Activated T-helper 2 cell treated with anti-CD3 and anti-CD28 coated beads, Interferon-gamma antibody, Interleukin-2, Interleukin-4, amounts not matched to agents 10 μg/mL and 5 μg/mL and 100 μg/mL, durations not matched to agents 14 hours and 24 hours and 36 hours (primary cell): ENCODE results near the gene CUL9. TPM values are rescaled to one million over a fixed set of nuclear protein-coding genes. Genes with fewer than 3 reads are reported as not detected.

Experiments
- DNase-seq: peaks from one replicate; pipeline ENCODE4 v3.0.0; 2021; ENCODE audit warnings: low spot score
- H3K27ac Mint-ChIP-seq: one replicate; pipeline ENCODE4 v1.8.0; 2021; ENCODE audit warnings: mixed read lengths
- H3K27me3 Mint-ChIP-seq: one replicate; pipeline ENCODE4 v1.8.0; 2021; ENCODE audit warnings: low read depth, mixed read lengths
- H3K36me3 Mint-ChIP-seq: one replicate; pipeline ENCODE4 v1.8.0; 2021; ENCODE audit warnings: low read depth, mixed read lengths
- H3K4me1 Mint-ChIP-seq: one replicate; pipeline ENCODE4 v1.8.0; 2021; ENCODE audit warnings: low read depth, mixed read lengths
- H3K4me3 Mint-ChIP-seq: one replicate; pipeline ENCODE4 v1.8.0; 2021; ENCODE audit warnings: low read depth, mild to moderate bottlenecking, moderate library complexity, mixed read lengths
- H3K9me3 Mint-ChIP-seq: one replicate; pipeline ENCODE4 v1.8.0; 2021; ENCODE audit warnings: mixed read lengths
- intact Hi-C: fragments of 100-400 bp; cut with micrococcal nuclease; formaldehyde crosslinking; loops from one replicate; pipeline ENCODE4 v1.15.1; 2023
- total RNA-seq: library from RNA; stranded (reverse); gene quantifications from 2 replicates; pipeline ENCODE4 v1.2.3, GENCODE V29; 2022

The CUL9 gene
- total RNA-seq, 1 donor from 2014 or later, result 34.3 TPM

DNA sequence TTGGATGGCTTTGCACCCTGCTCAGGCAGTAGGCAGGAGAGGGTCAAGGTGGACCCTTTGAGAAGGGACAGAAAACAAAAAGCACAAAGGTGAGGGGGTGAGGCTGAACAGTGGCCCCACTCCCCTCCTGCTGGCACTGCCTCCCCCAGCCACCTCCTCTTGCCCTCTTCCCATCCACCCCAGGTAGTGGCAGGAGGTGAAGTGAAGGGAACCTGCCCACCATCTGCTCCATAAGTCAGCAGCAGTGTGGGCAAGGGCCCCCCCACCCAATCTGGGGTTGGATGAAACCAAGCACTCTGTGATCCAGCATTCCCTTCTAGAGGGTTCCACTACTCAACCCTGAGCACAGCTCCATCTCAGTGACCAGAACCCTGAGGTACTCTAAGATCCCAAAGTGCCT lies 89.9 kb downstream of the CUL9 start:
- H3K4me1 Mint-ChIP-seq, result peaks cover 14% of the 10 kb centered on the region
- no peak overlapping the region for H3K27ac Mint-ChIP-seq
- no peak overlapping the region for H3K4me3 Mint-ChIP-seq
- DNase-seq, result no peak
- intact Hi-C loops, result no loop called here
- peaks cover 52% of the 10 kb centered on the region for H3K27me3 Mint-ChIP-seq
- no peaks in the 10 kb centered on the region for H3K9me3 Mint-ChIP-seq
- H3K36me3 Mint-ChIP-seq, result no peaks in the 10 kb centered on the region

GRCh38 chr6:43273707-43274106 lies 91.7 kb downstream of the CUL9 start:
- Mint-ChIP-seq H3K9me3 (no peaks in the 10 kb centered on the region), H3K27me3 (peaks cover 52% of the 10 kb centered on the region), H3K36me3 (no peaks in the 10 kb centered on the region), H3K4me1 (peaks cover 17% of the 10 kb centered on the region), H3K27ac (no peak overlapping the region), H3K4me3 (no peak overlapping the region)
- no peak for DNase-seq
- intact Hi-C loops, result no loop called here

Other genes starting within 250 kb of the CUL9 start
- 0.62 and 0.69 TPM in 2 replicates for gene GNMT, start 221.4 kb upstream of the CUL9 start, total RNA-seq
- gene PEX6, start 203.0 kb upstream of the CUL9 start, total RNA-seq, result 26.0 and 27.8 TPM in 2 replicates
- 62.7 and 63.2 TPM in 2 replicates for gene PPP2R5D, start 197.6 kb upstream of the CUL9 start, total RNA-seq
- 90.9 and 91.2 TPM in 2 replicates for gene MEA1, start 168.2 kb upstream of the CUL9 start, total RNA-seq
- 71.2 and 74.6 TPM in 2 replicates for gene KLHDC3, start 167.9 kb upstream of the CUL9 start, total RNA-seq
- gene RRP36, start 160.6 kb upstream of the CUL9 start, total RNA-seq, result 71.4 and 78.4 TPM in 2 replicates
- 26.0 and 27.3 TPM in 2 replicates for gene CUL7, start 128.3 kb upstream of the CUL9 start, total RNA-seq
- gene MRPL2, start 122.8 kb upstream of the CUL9 start, total RNA-seq, result 76.0 and 76.6 TPM in 2 replicates
- 11.7 and 14.1 TPM in 2 replicates for gene KLC4, start 122.6 kb upstream of the CUL9 start, total RNA-seq
- gene PTK7, start 105.9 kb upstream of the CUL9 start, total RNA-seq, result 3.7 TPM in 2 replicates
- gene SRF, start 10.9 kb upstream of the CUL9 start, total RNA-seq, result 50.9 and 52.0 TPM in 2 replicates
- 70.5 and 76.7 TPM in 2 replicates for gene DNPH1, start 47.3 kb downstream of the CUL9 start, total RNA-seq
- 1.5 TPM in 2 replicates for gene TTBK1, start 61.3 kb downstream of the CUL9 start, total RNA-seq
- not detected in 2 replicates for gene SLC22A7, start 116.1 kb downstream of the CUL9 start, total RNA-seq
- 0.34 and 0.75 TPM in 2 replicates for gene CRIP3, start 126.6 kb downstream of the CUL9 start, total RNA-seq
- gene ZNF318, start 187.5 kb downstream of the CUL9 start, total RNA-seq, result 11.5 and 13.2 TPM in 2 replicates
- gene ABCC10, start 245.3 kb downstream of the CUL9 start, total RNA-seq, result 45.6 and 46.7 TPM in 2 replicates